GM19463 (cell line): Measurements from ENCODE around the gene SMIM3.
"Not testable (repeated sequence)": the region's sequence is repeated elsewhere in the genome, so short reads cannot be mapped to it uniquely, and the experiment has no call there.

ENCODE experiments used
- ATAC-seq: cut with Tn5 transposase; IDR thresholded peaks from one replicate; pipeline ENCODE4 v1.9.1; 2021; ENCODE audit warnings: mild to moderate bottlenecking, moderate library complexity; ENCODE audit not compliant: unreplicated experiment

Gene SMIM3

GRCh38 chr5:150791536-150791935, 13.0 kb downstream of the SMIM3 start:
- ATAC-seq: no peak

GRCh38 chr5:150793423-150793888, 14.9 kb downstream of the SMIM3 start:
- not testable (repeated sequence) for ATAC-seq

DNA sequence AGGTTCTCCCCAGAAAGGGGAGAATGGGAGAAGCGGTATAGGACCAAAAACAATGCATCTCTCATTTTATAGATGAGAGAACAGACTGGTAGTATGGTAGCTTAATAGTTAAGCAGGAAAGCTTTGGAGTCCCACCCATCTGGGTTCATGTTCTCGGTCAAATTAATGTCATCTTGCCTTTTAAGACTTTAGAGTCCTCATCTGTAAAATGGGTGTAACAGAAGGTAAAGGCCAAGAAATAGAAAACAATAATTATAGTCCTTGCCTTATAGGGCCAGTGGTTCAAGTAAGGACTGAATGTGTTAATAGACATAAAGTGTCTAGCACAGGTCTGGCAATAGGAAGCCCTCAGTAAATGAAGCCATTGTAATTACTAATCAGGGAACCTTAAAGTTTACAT, 16.4 kb downstream of the SMIM3 start:
- no peak for ATAC-seq

GRCh38 chr5:150797384-150797783, 18.8 kb downstream of the SMIM3 start:
- ATAC-seq: no peak

GRCh38 chr5:150801117-150801927, 22.8 kb downstream of the SMIM3 start:
- ATAC-seq: no peak

DNA sequence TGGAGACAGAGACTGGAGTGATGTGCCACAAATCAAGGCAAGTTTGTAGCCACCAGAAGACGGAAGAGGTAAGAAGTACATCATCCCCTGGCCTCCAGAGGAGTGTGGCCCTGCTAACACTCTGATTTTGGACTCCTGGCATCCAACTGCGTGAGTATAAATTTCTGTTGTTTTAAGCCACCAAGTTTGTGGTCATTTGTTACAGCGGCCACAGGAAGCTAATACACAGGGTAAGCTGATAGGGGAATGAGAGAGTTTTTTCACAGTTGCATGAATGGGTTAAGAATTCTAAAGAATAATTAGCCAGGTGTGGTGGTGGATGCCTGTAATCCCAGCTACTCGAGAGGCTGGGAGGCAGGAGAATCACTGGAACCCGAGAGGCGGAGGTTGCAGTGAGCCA, 25.8 kb downstream of the SMIM3 start:
- ATAC-seq: no peak

DNA sequence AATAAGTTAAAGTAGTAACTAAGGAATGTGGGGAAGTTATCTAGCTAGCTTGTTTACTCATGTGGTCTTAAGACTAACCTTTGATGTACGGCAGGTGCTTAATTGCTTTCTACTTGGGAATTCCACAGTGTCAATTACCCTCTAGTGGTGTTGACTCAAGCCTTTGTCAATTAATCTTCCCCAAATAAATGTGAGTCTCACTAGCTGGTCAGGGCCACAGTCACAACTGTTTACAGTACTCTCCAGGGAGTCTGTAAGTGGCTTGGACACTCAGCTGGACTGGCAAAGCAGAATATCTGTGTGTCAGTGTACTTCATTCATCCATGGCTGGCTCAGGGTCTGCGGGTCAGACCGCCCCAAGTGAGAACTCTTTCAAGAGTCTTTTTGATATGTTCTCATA, 30.8 kb downstream of the SMIM3 start:
- ATAC-seq: no peak

GRCh38 chr5:150815010-150815409, 36.5 kb downstream of the SMIM3 start:
- ATAC-seq: no peak

DNA sequence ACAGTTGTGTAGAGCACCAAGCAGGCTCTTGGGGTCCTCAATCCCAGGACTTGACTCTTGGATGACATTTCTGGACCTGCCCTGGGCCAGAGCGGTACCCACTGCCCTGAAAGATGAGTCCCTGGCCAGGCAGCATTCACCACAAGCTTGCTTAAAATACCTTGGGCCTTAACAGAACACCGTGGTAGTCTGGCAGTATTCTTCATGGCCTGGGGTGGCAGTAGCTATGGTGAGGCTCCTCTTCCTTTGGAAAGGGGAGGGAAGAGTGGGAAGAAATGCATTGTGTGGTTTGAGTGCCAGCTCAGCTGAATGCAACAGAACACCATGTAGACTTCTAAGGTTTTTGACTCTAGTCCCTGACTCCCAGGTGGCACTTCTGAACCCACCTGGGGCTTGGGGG, 38.4 kb downstream of the SMIM3 start:
- no peak for ATAC-seq

GRCh38 chr5:150829744-150830143, 51.2 kb downstream of the SMIM3 start:
- no peak for ATAC-seq

DNA sequence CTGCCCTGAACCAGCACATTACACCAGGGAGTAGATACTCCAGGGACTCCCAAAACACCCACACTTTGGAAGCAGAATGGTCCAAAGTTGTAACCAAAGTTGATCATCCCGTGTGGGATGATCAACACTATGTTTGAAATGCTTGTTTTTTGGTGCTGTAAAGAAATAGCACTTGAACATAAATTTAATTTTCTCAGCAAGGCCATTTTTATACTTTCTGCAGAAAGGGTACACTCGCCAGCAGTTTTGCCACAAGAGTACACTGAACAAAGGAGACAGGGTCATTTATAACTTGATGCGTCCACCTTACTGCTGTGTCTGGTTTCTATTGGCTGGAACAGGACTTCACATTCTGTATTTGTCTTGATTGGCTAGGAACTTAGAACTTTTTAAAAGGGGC, 53.3 kb downstream of the SMIM3 start:
- not testable (repeated sequence) for ATAC-seq

- ATAC-seq: no peak
These were observed 57.5 kb downstream of the SMIM3 start for GRCh38 chr5:150836064-150836463.

DNA sequence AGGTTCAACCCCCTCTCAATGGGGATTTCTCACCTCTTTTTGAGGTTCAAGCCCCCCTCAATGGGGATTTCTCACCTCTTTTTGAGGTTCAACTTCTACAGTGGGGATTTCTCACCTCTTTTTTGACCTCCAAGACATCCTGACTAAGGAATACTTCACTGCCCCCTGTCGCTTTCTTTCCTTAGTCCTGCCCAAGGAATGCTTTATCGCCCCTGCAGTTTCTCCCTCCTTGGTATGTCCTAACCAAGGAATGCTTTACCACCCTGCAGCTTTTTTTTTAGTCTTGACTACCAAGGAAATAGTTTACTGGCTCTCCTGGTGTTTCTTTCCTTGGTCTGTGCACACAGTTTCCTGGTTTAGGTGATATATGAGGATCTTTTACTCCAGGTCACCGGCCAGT, 58.1 kb downstream of the SMIM3 start:
- no peak for ATAC-seq

- not testable (repeated sequence) for ATAC-seq
These were observed 66.8 kb downstream of the SMIM3 start for GRCh38 chr5:150845185-150845859.

DNA sequence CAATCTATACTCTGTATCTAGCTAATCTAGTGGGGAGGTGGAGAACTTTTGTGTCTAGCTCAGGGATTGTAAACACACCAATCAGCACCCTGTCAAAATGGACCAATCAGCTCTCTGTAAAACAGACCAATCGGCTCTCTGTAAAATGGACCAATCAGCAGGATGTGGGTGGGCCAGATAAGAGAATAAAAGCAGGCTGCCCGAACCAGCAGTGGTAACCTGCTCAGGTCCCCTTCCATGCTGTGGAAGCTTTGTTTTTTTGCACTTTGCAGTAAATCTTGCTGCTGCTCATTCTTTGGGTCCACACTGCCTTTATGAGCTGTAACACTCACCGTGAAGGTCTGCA, 67.7 kb downstream of the SMIM3 start, which contains the start of gene IRGM:
Gene IRGM (plus strand): TSS at position 214 of the 346 bp plus-strand sequence. CDS start 1,603 bp downstream, outside the sequence.
- ATAC-seq: not testable (repeated sequence)
